ENCODE results near the gene GFOD2.
A peak's percentile ranks its signal among the peaks of the same experiment; 100 is the strongest.
"Not testable (repeated sequence)": the region's sequence is repeated elsewhere in the genome, so short reads cannot be mapped to it uniquely, and the experiment has no call there.

The GFOD2 gene

DNA sequence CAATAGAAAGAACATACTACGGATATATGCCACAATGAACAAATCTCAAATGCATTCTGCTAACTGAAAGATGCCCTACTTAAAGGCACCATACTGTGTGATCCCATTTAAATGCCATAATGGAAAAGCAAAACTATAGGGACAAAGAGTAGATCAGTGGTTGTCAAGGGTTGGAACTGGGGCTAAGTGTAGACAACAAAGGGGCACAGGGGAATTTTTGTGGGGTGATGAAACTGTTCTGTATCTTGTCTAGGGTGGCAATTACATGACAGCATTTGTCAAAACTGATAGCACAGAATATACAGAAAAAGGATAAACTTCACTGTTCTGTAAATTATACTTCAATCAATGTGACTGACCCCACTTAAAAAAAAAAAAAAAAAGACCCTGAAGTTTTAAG, 17.7 kb downstream of the GFOD2 start:
- TF ChIP-seq, protein P1, sequence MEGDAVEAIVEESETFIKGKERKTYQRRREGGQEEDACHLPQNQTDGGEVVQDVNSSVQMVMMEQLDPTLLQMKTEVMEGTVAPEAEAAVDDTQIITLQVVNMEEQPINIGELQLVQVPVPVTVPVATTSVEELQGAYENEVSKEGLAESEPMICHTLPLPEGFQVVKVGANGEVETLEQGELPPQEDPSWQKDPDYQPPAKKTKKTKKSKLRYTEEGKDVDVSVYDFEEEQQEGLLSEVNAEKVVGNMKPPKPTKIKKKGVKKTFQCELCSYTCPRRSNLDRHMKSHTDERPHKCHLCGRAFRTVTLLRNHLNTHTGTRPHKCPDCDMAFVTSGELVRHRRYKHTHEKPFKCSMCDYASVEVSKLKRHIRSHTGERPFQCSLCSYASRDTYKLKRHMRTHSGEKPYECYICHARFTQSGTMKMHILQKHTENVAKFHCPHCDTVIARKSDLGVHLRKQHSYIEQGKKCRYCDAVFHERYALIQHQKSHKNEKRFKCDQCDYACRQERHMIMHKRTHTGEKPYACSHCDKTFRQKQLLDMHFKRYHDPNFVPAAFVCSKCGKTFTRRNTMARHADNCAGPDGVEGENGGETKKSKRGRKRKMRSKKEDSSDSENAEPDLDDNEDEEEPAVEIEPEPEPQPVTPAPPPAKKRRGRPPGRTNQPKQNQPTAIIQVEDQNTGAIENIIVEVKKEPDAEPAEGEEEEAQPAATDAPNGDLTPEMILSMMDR (IDR thresholded peaks at IDR 0.05; ENCODE audit: insufficient read depth, low read length, poor library complexity, severe bottlenecking) = no peak
- H3K27me3 ChIP-seq (replicated peaks; ENCODE audit: control insufficient read depth, insufficient read depth, low read length) = no peaks in the 10 kb centered on the region
- H3K4me3 ChIP-seq (replicated peaks; ENCODE audit: low read depth, low read length) = no peak overlapping the region
- no peak for DNase-seq (ENCODE audit: extremely low read depth, insufficient read length)
- H3K36me3 ChIP-seq (ENCODE audit: control insufficient read depth, insufficient read depth, low read length) = no peaks in the 10 kb centered on the region

DNA sequence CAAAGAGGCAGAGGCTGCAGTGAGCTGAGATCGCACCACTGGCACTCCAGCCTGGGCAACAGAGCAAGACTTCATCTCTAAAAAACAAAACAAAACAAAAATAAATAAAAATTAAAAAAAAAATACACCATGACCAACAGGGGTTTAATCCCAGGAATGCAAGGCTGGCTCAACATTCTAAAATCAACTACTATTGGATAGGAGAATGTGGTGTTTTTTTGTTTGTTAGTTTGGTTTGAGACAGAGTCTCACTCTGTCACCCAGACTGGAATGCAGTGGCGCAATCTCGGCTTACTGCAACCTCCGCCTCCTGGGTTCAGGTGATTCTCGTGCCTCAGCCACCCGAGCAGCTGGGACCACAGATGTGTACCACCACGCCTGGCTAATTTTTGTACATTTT, 19.9 kb downstream of the GFOD2 start:
- no peaks in the 10 kb centered on the region for H3K36me3 ChIP-seq (ENCODE audit: control insufficient read depth, insufficient read depth, low read length)
- no peaks in the 10 kb centered on the region for H3K27me3 ChIP-seq (replicated peaks; ENCODE audit: control insufficient read depth, insufficient read depth, low read length)
- H3K4me3 ChIP-seq (replicated peaks; ENCODE audit: low read depth, low read length) = no peak overlapping the region
- TF ChIP-seq, protein P1 (IDR thresholded peaks at IDR 0.05; ENCODE audit: insufficient read depth, low read length, poor library complexity, severe bottlenecking) = no peak
- no peak for DNase-seq (ENCODE audit: extremely low read depth, insufficient read length)

DNA sequence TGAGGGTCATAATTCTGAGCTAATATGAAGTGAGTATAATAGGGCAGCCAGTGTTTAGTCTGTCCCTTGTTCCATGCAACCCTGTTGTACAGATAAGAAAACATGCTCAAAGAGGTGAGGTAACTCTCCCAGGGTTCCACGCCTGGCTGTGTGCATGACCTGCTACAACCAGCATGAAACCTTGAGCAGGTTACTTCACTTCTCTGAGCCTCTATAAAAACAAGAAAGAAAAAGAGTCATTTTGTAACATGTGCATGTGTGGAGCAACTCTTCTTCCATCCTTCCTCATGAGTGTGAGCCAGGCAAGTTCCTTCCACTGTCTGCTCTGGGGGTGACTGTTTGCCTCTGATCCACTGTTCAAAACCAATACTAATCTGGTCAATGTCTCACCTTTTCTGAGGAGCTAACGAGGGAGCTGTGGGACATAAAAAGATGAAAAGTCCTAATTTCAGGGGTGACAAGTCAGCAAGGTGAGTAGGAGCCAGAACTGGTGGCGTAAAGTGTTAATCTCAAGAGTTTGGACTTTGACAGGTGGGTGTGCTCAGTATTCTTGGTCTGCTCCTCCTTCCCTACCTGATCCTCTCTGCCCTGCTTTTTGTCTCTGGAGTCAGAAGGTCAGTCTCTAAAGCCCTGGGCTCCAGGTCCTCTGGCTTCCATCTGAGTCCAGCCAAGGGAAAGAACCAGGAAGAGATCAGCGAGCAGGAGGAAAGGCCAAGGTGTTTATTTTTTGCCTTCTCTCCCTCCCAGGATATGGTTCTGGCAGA, 21.5 kb downstream of the GFOD2 start:
- Histone ChIP-seq H3K4me3 (replicated peaks; ENCODE audit: low read depth, low read length) (no peak overlapping the region), H3K36me3 (ENCODE audit: control insufficient read depth, insufficient read depth, low read length) (no peaks in the 10 kb centered on the region), H3K27me3 (replicated peaks; ENCODE audit: control insufficient read depth, insufficient read depth, low read length) (no peaks in the 10 kb centered on the region)
- TF ChIP-seq, protein P1 (IDR thresholded peaks at IDR 0.05; ENCODE audit: insufficient read depth, low read length, poor library complexity, severe bottlenecking) = no peak
- DNase-seq (ENCODE audit: extremely low read depth, insufficient read length) = no peak

DNA sequence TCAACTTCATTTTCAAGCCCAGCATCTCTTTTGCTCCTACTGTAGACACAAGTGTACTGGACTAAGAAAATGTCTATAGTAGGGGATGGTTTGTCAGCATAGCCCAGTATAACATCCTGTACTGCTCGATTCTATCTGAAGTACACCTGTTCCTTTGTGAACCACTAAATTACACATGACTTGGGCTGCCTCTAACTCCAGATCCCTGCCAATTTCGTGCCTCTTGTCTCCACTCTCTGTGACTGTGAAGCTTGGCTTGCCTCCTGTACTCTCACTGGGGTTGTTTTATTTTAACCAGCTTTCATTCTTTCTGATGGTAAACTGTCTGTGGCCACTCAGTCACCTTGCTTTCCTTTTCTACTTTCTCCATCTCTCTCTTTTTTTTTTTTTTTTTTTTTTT, 24.5 kb downstream of the GFOD2 start:
- H3K4me3 ChIP-seq (replicated peaks; ENCODE audit: low read depth, low read length) = no peak overlapping the region
- no peaks in the 10 kb centered on the region for H3K27me3 ChIP-seq (replicated peaks; ENCODE audit: control insufficient read depth, insufficient read depth, low read length)
- no peak for DNase-seq (ENCODE audit: extremely low read depth, insufficient read length)
- H3K36me3 ChIP-seq (ENCODE audit: control insufficient read depth, insufficient read depth, low read length) = no peaks in the 10 kb centered on the region
- TF ChIP-seq, protein P1 (IDR thresholded peaks at IDR 0.05; ENCODE audit: insufficient read depth, low read length, poor library complexity, severe bottlenecking) = no peak

DNA sequence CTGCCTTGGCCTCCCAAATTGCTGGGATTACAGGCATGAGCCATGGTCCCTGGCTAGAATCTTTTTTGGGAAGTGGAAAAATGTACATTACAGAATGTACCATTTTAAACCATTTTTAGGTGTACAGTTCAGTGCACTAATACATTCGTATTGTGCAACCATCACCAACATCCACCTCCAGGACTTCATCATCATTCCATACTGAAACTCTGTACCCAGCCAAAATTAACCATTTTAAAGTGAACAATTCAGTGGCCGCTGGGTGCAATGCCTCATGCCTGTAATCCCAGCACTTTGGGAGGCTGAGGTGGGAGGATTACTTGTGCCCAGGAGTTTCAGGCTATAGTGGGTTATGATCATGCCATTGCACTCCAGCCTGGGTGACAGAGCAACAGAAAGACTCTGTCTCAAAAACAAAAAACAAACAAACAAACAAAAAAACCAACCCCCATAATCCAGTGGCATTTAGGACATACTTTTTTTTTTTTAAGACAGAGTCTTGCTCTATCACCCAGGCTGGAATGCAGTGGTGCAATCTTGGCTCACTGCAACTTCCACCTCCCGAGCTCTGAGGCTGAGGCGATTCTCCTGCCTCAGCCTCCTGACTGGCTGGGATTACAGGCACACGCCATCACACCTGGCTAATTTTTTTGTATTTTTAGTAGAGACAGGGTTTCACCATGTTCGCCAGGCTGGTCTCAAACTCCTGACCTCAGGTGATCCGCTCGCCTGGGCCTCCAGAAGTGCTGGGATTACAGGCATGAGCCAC, 25.4 kb downstream of the GFOD2 start:
- H3K27me3 ChIP-seq (replicated peaks; ENCODE audit: control insufficient read depth, insufficient read depth, low read length); H3K4me3 ChIP-seq (replicated peaks; ENCODE audit: low read depth, low read length); H3K36me3 ChIP-seq (ENCODE audit: control insufficient read depth, insufficient read depth, low read length); DNase-seq (ENCODE audit: extremely low read depth, insufficient read length): not testable (repeated sequence)

DNA sequence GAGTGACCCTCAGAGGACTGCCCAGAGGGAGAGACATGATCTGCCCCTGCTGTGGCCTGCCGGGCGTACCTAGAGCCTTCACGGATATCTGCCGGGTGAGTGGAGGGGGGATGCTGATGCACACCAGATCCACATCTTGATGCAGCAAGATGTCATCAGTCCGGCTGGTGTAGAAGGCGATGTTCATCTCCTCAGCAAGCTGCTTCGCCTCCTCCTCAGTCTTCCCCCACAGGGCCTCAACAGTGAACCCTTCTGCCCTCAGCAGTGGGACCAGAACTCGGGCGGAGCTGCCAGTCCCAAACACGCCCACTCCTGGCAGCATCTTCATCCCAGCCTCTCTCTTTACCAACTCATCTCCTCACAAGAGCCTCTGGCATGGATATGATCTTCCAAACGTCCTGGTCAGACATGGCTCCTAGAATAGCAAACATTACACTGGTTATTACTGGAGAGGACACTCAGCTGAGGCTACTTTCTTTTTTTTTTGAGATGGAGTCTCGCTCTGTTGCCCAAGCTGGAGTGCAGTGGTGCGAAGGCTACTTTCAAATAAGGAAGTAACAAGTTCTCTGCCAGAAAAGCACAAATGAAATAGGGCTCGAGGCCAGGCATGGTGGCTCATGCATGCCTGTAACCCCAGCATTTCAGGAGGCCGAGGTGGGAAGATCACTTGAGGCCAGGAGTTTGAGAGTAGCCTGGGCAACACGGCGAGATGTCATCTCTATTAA, 33.6 kb downstream of the GFOD2 start:
- DNase-seq (ENCODE audit: extremely low read depth, insufficient read length) = peak; percentile 39
- no peaks in the 10 kb centered on the region for H3K27me3 ChIP-seq (replicated peaks; ENCODE audit: control insufficient read depth, insufficient read depth, low read length)

More for the DNA sequence above, 33.6 kb downstream of the GFOD2 start:
- Histone ChIP-seq H3K36me3 (ENCODE audit: control insufficient read depth, insufficient read depth, low read length) (peaks cover 2% of the 10 kb centered on the region), H3K4me3 (replicated peaks; ENCODE audit: low read depth, low read length) (no peak overlapping the region)
- TF ChIP-seq, protein P1 (IDR thresholded peaks at IDR 0.05; ENCODE audit: insufficient read depth, low read length, poor library complexity, severe bottlenecking) = no peak

All from GM06990 (cell line).